HG02885 (cell line): Measurements from ENCODE around the gene GPR34.
"Not testable (repeated sequence)": the region's sequence is repeated elsewhere in the genome, so short reads cannot be mapped to it uniquely, and the experiment has no call there.

ENCODE experiments used
- ATAC-seq: cut with Tn5 transposase; IDR thresholded peaks from one replicate; pipeline ENCODE4 v1.9.1; 2021; ENCODE audit warnings: mild to moderate bottlenecking; ENCODE audit not compliant: unreplicated experiment, poor library complexity

Gene GPR34

DNA sequence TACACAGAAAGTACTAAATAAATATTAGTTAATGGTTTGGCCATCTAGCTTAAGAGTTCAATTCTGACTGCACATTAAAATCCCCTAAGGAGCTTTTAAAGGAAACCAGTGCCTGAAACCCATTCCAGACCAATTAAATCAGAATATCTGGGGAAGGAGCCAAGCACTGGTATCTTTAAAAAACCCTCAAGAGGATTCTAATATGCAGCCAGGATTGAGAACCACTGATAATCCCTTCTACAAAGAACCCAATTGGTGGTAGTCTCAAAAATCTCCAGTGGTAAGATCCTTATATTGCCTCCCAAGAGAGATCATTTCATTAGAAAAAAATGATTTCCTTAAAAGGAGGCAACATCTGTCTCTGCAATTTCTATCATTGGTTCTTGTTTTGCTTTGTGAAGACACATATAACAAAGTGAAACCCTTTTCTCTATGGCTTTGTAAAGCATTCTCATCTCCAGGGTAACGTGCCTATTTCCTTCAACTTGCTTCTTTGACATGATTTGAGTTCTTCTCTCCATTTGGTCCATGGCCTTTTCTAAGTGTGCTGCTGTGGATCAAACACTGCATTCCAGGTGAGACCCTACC, 3.5 kb downstream of the GPR34 start:
- ATAC-seq, result no peak

DNA sequence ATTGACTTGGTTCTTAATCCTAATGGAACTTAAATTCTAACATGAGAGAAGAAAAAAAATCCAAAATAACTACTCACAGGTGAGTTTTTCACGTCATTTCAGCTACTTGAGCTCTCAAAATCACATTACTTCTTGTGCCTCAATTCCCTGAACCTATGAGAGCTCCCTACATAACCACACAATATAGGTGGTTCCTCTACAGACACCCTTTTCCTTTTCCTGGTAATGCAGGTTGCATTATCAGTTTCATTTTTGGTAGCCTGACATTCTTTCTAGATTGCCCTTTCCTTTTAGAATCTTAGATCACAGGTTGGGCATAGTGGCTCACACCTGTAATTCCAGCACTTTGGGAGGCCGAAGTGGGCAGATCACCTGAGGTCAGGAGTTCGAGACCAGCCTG, 4.3 kb downstream of the GPR34 start:
- no peak for ATAC-seq

DNA sequence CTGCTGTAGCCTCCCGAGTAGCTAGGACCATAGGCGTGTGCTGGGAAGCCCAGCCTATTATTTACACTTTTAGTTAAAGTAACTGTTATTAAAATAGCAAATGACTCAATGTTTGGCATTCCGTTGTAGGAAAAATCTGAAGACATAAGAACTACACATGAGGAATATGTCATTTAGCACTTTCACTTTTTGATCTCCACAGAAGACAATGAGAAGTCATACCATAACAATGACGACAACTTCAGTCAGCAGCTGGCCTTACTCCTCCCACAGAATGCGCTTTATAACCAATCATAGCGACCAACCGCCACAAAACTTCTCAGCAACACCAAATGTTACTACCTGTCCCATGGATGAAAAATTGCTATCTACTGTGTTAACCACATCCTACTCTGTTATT, 6.7 kb downstream of the GPR34 start:
- no peak for ATAC-seq

DNA sequence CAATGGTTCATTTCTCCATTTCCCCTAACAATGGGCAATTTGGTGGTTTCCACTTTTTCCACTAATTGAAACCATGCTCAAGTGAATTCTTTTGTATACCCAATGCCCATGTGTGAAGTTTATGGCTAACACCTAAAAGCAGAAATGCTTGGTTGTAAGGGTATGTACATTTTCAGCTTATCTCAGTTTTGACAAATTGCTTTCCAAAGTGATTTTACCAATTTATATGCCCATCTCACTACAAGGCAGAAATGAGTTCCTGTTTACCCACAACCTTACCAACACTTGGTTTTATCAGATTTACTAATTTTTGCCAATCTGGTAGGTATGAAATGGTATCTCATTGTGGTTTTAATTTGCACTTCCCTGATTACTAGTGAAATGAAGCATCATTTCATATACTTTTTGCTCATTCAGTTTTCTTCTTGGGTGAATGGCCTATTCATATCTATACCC, 14.8 kb downstream of the GPR34 start:
- ATAC-seq, result no peak

DNA sequence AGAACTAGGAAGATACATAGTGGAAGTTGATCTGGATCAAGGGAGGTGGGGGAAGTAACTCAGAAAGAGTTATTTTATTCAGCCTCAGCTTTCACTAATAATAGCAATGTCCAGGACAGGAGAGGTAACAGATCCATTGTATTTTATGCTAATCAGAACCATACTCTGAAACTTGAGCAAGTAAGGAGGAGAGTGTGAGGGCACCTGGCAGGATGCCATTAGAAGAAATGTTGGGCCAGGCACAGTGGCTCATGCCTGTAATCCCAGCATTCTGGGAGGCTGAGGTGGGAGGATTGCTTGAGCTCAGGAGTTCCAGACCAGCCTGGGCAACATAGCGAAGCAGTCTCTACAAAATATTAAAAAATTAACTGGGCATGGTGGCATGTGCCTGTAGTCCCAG, 16.3 kb downstream of the GPR34 start:
- no peak for ATAC-seq

DNA sequence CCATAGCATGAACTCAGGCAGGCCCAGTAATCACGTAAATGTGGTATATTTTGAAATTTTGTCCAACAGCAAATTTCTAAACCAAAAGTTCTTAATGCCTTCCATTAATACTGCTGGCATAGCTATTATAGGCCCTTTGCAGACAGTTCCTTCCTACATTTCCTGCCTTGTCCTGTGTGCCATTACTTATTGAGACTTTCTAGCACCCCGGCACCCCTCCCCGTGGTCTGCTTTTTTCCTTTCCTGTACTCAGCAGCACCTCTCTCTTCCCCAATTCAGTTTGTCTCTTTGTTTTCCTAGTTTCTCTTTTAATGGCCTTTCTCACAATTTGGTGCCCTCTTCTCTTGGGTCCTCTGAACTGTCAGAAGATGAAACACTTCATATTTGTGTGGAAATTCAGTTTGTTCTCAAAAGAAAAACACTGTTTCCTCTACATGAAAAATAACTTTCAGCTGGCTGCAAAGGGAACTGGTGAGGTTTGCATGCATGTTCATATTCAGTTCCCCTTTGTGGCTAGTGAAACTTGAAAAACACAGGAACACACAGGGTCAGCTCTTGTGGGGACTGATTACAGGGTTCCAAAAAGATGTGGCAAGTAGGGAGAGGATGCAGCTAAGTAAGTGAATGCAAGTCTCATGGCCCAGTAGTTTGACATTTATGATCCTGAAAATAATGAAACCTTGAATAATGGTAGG, 17.1 kb downstream of the GPR34 start:
- ATAC-seq, result peak; percentile 90

DNA sequence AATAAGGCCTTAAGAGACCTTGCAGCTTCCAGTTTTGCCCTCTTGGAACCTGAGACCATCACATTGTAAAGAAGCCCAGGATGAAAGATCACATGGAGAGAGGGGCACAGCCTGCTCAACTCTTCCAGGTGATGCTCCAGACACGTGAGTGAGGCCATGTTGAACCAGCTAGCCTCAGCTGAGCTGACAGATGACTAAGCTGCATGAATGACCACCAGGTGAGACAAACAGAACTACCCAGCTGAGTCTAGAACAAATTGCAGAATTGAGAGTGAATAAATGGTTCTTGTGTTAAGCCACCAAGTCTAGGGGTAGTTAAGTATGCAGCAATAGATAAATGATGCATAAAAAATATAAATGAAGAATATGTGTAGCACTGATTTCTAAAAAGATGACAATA, 18.4 kb downstream of the GPR34 start:
- no peak for ATAC-seq

DNA sequence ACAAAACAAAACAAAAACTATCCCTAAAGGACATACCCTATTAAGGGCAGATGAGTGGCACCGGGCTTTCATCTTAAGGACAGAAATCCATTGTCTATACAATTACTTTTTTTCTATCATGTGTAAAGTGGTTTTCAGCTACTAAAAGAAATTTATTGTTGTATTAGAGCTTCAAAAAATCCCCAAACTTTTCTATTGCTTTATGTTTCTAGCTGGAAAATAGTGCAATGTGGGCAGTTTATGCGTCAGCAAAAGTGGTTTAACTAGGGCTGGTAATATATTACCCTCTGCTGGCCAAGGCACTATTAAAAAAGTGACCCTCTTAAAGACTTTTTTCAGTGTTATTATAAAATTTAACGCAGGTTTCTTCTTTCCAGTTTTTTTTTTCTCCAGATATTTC, 19.7 kb downstream of the GPR34 start:
- ATAC-seq, result no peak

DNA sequence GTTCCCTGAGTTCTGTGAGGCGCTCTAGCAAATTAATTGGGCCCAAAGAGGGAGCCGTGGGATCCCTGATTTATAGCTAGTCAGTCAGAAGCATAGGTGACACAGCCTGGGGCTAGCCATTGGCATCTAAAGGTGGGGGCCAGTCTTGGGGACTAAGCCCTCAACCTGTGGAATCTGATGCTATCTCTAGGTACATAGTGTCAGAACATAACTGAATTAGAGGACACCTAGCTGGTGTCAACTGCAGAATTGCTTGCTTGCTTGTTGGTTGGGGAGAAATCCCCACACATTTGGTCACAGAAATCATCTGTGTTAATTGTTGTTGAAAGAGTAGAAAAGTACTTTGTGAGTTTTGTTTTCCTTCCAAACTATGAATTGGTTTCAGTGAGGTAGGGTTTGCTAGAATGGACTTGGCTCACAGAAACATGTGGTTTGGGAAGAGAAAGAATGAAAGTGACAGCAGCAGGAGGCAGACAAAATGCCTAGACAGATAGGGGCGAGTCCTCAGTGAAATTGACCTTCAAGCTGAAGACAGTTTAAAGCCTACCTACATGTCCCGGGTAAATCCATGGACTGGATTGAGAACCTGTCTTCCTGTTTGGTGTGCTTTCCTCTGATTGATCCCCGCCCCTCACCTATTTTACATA, 22.4 kb downstream of the GPR34 start:
- ATAC-seq, result no peak

DNA sequence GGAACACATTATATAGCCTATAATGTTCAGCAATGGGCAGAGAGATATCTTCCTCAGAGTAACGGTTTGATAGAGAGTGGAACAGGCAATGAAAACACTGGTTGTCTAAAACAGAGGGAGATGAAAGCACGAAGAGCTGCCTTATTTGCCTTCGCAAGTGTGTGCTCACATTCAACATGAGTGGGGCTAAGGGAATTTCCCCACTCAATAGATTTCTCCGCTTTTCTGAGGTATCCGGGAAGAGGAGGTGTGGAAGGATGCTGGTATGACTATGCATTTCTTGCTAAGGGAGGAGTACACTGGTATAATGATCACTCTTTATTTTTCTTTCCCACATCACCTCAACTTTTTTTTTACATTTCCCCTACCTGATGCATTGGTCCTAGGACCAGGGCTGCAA, 27.4 kb downstream of the GPR34 start:
- ATAC-seq, result no peak

DNA sequence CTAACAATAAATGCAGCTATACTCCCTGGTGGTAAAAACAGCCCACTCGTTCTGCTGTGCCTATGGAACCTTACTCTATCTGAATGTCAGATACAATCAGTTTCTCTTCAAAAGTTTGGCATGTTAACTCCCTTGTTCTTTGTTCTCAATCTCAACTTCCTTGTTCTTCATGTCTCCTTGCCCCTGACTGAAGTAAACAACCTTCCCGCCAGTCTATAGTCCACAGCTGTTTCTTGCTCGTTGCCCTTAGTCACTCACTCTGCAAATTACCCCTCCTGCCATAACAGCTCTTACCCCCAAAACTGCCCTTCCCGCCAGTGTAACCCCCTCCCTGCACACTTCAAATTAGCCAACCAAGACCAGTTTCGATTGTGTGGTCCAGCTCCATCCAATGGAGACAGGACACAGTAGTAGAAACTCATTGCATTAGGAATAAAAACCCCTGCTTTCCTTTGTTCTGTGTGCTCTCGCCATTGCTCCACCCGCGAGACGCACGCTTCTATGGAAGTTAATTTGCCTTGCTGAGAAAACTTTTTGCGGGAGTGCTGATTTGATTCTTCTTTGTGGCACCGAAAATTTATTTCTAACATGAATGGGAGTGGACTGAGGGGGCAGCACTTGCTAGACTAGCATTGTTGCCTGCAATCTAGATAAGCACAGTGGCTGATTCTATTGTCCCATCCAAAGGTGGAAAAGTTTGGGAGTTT, 28.1 kb downstream of the GPR34 start:
- ATAC-seq, result no peak

DNA sequence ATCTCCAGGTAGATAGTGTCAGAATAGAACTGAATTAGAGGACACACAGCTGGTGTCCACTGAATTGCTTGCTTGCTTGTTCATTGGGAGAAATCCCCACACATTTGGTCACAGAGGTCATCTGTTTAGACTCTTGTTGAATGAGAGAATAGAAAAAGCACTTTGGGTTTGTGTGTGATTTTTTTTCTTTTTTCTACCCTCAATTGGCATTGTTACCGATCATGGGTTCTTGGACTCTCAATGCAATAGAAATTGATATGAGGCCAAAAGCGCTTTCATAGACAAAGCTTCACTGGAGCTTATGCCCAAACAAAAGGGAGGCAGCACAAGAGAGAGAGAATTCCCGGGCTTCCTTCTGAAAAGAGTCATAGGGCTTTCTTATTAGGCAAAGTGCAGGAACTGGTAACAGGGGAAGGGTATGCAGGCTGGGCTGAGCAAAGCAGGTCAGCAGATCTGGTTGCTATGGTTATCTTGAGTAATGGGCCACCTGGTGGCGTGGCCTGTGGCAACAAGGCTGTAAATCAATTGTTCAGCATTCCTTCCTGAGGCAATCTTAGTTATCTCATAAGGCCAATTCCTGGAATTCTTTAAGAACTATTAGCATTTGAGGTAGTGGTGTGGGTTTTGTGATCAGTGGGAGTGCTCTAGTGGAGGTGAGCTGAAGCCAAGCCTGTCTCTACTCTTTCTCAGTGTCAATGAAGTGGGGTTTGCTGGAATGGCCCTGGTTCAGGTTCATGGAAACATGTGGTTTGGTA, 29.9 kb downstream of the GPR34 start:
- no peak for ATAC-seq

DNA sequence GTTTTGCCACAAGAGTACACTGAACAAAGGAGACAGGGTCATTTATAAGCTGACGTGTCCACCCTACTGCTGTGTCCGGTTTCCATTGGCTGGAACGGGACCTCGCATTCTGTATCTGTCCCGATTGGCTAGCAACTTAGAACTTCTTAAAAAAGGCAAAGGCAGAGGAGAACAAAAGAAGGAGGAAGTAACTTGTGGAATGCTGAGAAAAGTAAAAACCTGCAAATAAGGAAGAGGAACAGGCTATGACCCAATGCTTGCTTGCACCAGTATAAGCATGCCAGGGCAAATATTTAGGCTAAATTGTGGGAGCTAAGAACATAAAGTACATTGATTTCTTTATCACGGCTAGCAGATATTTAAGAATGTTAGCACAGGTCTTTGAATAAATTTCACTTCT, 30.8 kb downstream of the GPR34 start:
- not testable (repeated sequence) for ATAC-seq

DNA sequence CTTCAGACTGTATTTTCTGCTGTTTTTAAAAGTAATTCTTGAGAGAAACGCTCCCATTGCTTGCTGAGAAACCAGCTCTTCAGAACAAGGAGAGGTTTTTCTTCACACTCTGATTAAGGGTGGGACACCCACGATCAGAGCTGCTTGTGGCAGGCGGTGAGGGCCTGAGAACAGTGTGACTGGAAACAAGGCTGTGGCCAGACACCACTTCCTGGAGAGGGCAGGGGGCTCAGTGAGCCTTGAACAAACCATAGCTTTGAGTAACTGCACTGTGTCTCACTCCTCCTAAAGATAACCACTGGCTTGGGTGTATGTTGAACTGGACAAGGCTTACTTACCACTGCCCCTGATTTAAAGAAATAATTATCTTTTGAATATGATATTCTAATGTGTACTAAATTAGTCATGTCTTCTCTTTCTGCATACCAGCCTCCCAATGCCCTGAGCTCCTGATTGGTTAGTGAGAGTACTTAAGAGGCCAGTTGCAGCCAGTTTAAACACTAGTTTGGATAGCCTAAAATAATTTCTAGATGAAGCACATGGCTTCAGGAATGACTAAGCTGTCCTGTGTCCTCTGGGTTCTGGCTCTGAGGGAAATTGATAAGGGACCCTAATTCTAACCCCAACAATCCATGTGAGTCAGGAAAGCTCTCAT, 31.5 kb downstream of the GPR34 start:
- ATAC-seq, result peak; percentile 90

DNA sequence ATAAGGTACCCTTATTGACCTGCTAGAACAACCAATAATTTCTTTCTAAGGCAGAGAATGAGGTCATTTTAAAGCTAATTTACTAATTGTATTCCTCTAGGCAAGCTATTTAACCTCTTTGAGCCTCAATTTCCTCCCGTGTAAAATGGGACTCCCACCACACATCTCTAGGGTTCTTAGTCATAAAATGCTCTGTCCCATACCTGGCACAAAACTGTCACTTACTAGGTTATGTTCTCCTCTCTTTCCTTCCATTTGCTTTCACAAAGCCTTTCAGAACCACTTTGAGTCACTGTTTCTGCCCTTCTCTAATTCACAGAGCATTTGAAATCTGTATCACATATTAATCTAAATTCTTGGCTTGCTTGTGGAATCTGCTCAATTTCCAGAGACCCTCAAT, 32.8 kb downstream of the GPR34 start:
- peak; percentile 34 for ATAC-seq

DNA sequence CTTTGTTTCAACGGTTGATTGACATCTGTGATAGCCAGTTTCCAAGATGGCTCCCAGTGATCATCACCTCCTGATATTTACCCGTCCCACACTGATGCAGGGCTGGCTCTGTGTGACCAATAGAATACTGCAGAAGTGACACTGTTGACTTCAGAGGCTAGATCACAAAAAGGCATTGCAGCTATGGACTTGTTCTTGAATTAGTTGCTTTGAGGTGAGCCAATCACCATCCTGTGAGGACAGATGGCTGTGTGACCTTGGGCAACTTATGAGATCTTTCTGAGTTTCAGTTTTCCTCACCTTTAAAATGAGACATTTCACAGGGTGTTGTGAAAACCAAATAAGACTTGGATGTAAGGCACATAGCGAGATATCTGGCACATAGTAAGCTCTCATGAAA, 33.4 kb downstream of the GPR34 start:
- no peak for ATAC-seq

DNA sequence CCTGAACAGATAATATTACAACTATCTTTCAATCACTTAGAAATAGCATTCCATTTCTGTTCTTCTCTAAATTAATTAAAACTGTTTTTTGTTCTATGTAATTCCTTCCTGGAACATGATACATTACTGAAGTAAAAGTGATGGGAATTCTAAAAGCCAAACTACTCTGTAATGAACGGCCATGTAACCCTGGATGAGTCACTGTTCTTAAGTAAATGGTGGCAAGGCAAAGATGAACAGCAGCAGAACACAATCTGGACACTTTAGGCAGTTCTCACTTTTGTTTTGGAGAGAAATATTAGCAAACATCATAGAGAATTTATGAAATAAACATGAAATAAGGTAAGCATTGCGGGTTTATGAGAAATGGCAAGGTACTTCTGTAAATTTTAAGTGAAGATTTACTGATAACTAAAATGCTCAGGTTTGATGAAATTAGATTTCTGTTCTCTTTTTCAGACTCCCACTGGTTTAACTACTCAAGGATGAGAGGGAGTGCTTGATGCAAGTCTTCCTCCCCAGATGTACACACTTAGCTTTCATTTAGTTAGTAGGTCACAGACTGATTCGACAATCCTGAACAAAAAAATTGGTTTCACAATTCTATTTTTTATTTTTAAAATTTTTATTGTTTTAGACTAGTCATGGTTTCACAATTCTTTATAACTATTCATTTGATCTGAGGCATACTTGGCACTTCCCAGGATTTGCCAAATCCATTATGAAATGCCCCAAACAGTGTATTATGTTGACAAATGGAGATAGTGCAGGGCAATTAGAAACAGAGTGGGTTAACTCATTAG, 34.2 kb downstream of the GPR34 start:
- ATAC-seq, result no peak

DNA sequence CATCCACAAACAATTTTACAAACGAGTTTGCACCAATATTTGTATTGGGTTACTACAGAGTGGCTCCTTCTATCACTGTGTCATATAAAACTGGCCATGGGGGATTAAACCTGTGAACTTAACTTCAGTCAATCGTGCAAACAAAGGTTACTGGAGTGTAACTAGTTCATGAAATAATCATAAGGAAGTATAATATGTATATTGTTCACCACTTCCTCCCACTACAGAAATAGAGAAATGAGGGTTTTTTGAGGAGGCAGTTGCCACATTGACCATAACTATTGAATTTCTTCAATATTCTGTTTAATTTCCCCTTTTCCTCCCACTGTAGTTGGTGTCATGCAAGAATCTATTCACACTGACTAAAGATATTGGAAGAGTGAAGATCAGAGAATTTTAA, 35.1 kb downstream of the GPR34 start, which contains the start of gene GPR82:
TSS of gene GPR82 (plus strand) at position 356 of the 400 bp plus-strand sequence. CDS start 2,846 bp downstream, outside the sequence.
- ATAC-seq, result no peak

DNA sequence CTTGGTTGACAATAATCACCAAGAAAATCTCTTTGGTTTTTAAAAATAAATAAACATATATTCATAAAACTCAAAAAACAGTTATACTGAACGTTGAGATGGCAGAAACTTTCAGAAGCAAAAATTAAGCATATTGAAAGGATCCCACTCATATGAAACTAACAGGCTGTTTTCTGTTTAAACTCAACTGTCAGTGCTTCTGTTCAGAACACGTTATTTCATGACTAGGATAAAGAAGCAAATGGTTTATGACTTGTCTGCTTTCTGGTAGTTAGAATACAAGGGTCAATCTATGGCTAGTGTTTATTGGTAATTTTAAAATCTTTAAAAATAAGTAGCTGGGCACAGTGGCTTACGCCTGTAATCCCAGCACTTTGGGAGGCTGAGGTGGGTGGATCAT, 39.4 kb downstream of the GPR34 start:
- no peak for ATAC-seq
